LNCAP (cell line): ENCODE results near the gene NKX1-1.

ENCODE experiments used
- CTCF ChIP-seq: fragments of 450-650 bp; IDR thresholded peaks from 2 replicates; pipeline ENCODE4 v1.5.1; 2017; ENCODE audit warnings: mild to moderate bottlenecking

The NKX1-1 gene

GRCh38 chr4:1399508-1400190 lies 6.6 kb downstream of the NKX1-1 start:
- no peak for TF ChIP-seq CTCF

GRCh38 chr4:1398681-1399507 lies 7.3 kb downstream of the NKX1-1 start:
- no peak for TF ChIP-seq CTCF

GRCh38 chr4:1396806-1397455 lies 9.3 kb downstream of the NKX1-1 start:
- no peak for TF ChIP-seq CTCF

GRCh38 chr4:1395941-1396805 lies 10.1 kb downstream of the NKX1-1 start:
- TF ChIP-seq CTCF, result no peak

- no peak for TF ChIP-seq CTCF
These were observed 12.4 kb downstream of the NKX1-1 start for GRCh38 chr4:1393866-1394265.

GRCh38 chr4:1385373-1386340 lies 20.6 kb downstream of the NKX1-1 start:
- no peak for TF ChIP-seq CTCF
